Gastrocnemius medialis (tissue), 4 donors: Measurements from ENCODE around the gene WLS. TPM values are rescaled to one million over a fixed set of nuclear protein-coding genes. Genes with fewer than 3 reads are reported as not detected.

ENCODE experiments used
- ATAC-seq, 2 donors: fragments of 150-250 bp; one replicate each; pipeline ENCODE4 v1.9.1; 2016
- DNase-seq, 2 donors: peaks; one replicate each; pipeline ENCODE4 v3.0.0-alpha.2; 2019
- H3K27ac ChIP-seq, 4 donors: fragments of 200-600 bp; sonication (generic); 1 replicate in 1 of 4; 2 replicates in 3 of 4; pipeline ENCODE4 v1.5.1; 2016 to 2018; ENCODE audit warnings: mild to moderate bottlenecking in 2 of 4, moderate library complexity in 1 of 4
- H3K27me3 ChIP-seq, 3 donors: fragments of 200-600 bp; sonication (generic) in 2 of 3; 1 replicate in 1 of 3; 2 replicates in 2 of 3; pipeline versions ENCODE4 v1.5.1 to v1.6.0; 2016 to 2019; ENCODE audit warnings: mild to moderate bottlenecking in 1 of 3, moderate library complexity in 1 of 3
- H3K36me3 ChIP-seq, 2 donors: fragments of 200-600 bp; sonication (generic) in 1 of 2; one replicate each; pipeline ENCODE4 v1.5.1; 2017 to 2018
- H3K4me1 ChIP-seq, 2 donors: fragments of 200-600 bp; sonication (generic) in 1 of 2; one replicate each; pipeline ENCODE4 v1.5.1; 2016 to 2017; ENCODE audit warnings: mild to moderate bottlenecking in 2 of 2
- H3K4me3 ChIP-seq, 4 donors: fragments of 200-600 bp; sonication (generic) in 3 of 4; 1 replicate in 1 of 4; 2 replicates in 3 of 4; pipeline ENCODE4 v1.5.1; 2016 to 2019; ENCODE audit warnings: mild to moderate bottlenecking in 2 of 4
- H3K9me3 ChIP-seq, 3 donors: fragments of 200-600 bp; sonication (generic) in 2 of 3; 1 replicate in 1 of 3; 2 replicates in 2 of 3; pipeline ENCODE4 v1.5.1; 2016 to 2019
- CTCF ChIP-seq, 5 experiments: fragments of 450-650 bp in 3 of 5; fragments of 200-600 bp in 2 of 5; sonication (generic) in 2 of 5; IDR thresholded peaks in 4 of 5; conservative IDR thresholded peaks in 1 of 5; 1 replicate in 4 of 5; 2 replicates in 1 of 5; pipeline ENCODE4 v1.5.1; 2016 to 2019; ENCODE audit warnings: antibody characterized with exemption in 5 of 5, mild to moderate bottlenecking in 3 of 5, moderate library complexity in 3 of 5
- POLR2A ChIP-seq, 2 donors: fragments of 450-650 bp; IDR thresholded peaks; one replicate each; pipeline ENCODE4 v1.6.1; 2017; ENCODE audit warnings: antibody characterized with exemption in 2 of 2, mild to moderate bottlenecking in 2 of 2, moderate library complexity in 2 of 2
- in situ Hi-C, 4 donors: fragments of 200-750 bp; cut with MboI; loops; one replicate each; pipeline versions ENCODE4 v1.15.0 to v1.8.0; 2017; ENCODE audit warnings: low sequenced_read_pairs in 4 of 4
- intact Hi-C: fragments of 100-400 bp; cut with DNase I; formaldehyde crosslinking; loops from one replicate; pipeline ENCODE4 v1.15.1; 2023; ENCODE audit warnings: low total_unique reads
- total RNA-seq, 4 donors: library from RNA; depleted of rRNA; stranded (reverse); fragments of >200 nt; gene quantifications; one replicate each; pipeline versions ENCODE4 v1.1.0 to v1.2.3, GENCODE V29; 2016

WLS gene
- 10 to 100 TPM in 3 of 4 donors, 1 to 10 TPM in 1; 8.6 to 15.7 (median 11.6) TPM for total RNA-seq

- peak; percentile 77 to 84 for ATAC-seq
- peaks cover 0 to 22% of the 10 kb centered on the region in 2 donors for H3K4me1 ChIP-seq
- peak; percentile 70 to 71 for DNase-seq
- no peaks in the 10 kb centered on the region for H3K36me3 ChIP-seq
- in situ Hi-C loops (loop anchor here in 1 of 4 donors (10.0 kb wide), 1 partner anchor 108 kb away; no protein-coding TSS in a partner anchor), intact Hi-C loops (loop anchor here (2.0 to 5.0 kb wide), 4 partner anchors 85 to 400 kb away; partner anchors contain the start of gene GNG12)
- H3K4me3 ChIP-seq, result peak within 1 kb of the TSS; percentile 68 to 79 (median 75)
- no peaks in the 10 kb centered on the region for H3K9me3 ChIP-seq
- no peaks in the 10 kb centered on the region for H3K27me3 ChIP-seq
- peak within 1 kb of the TSS; percentile 78 to 83 (median 80) for H3K27ac ChIP-seq
- TF ChIP-seq POLR2A (IDR thresholded peaks at IDR 0.05) (peak; percentile 79 to 88), CTCF (IDR thresholded peaks at IDR 0.05 in 4 of 5, conservative IDR thresholded peaks at IDR 0.05 in 1 of 5) (peak in 2 of 5 experiments; percentile 31 to 37)
Observed at GRCh38 chr1:68232289-68233148, at the start of gene WLS. WLS (minus strand) TSS chr1:68232523; CDS start chr1:68232299, 224 bp downstream.

GRCh38 chr1:68280286-68280685 lies 48.0 kb upstream of the WLS start:
- intact Hi-C loops (no loop called here), in situ Hi-C loops (no loop called here)
- no peak overlapping the region for H3K4me3 ChIP-seq

GRCh38 chr1:68279846-68280245 lies 47.5 kb upstream of the WLS start:
- H3K36me3 ChIP-seq, result no peaks in the 10 kb centered on the region
- no peaks in the 10 kb centered on the region for H3K9me3 ChIP-seq
- intact Hi-C loops (no loop called here), in situ Hi-C loops (no loop called here)
- no peaks in the 10 kb centered on the region for H3K4me1 ChIP-seq
- ATAC-seq (no peak), DNase-seq (no peak)
- no peak overlapping the region for H3K4me3 ChIP-seq
- TF ChIP-seq CTCF (IDR thresholded peaks at IDR 0.05 in 4 of 5, conservative IDR thresholded peaks at IDR 0.05 in 1 of 5) (no peak), POLR2A (IDR thresholded peaks at IDR 0.05) (no peak)
- H3K27ac ChIP-seq, result no peak overlapping the region
- H3K27me3 ChIP-seq, result no peaks in the 10 kb centered on the region

More at GRCh38 chr1:68280286-68280685, 48.0 kb upstream of the WLS start:
- DNase-seq, result no peak
- Histone ChIP-seq H3K27ac (no peak overlapping the region), H3K27me3 (no peaks in the 10 kb centered on the region), H3K4me1 (no peaks in the 10 kb centered on the region), H3K36me3 (no peaks in the 10 kb centered on the region), H3K9me3 (no peaks in the 10 kb centered on the region)
- no peak for ATAC-seq
- TF ChIP-seq POLR2A (IDR thresholded peaks at IDR 0.05) (no peak), CTCF (IDR thresholded peaks at IDR 0.05 in 4 of 5, conservative IDR thresholded peaks at IDR 0.05 in 1 of 5) (no peak)

GRCh38 chr1:68278221-68278620 lies 45.9 kb upstream of the WLS start:
- no peaks in the 10 kb centered on the region for H3K36me3 ChIP-seq
- ATAC-seq (no peak), DNase-seq (no peak)
- H3K4me3 ChIP-seq, result no peak overlapping the region
- no peak overlapping the region for H3K27ac ChIP-seq
- H3K27me3 ChIP-seq, result no peaks in the 10 kb centered on the region
- no peak for TF ChIP-seq POLR2A (IDR thresholded peaks at IDR 0.05)
- TF ChIP-seq CTCF (IDR thresholded peaks at IDR 0.05 in 4 of 5, conservative IDR thresholded peaks at IDR 0.05 in 1 of 5), result no peak
- no peaks in the 10 kb centered on the region for H3K9me3 ChIP-seq
- intact Hi-C loops (no loop called here), in situ Hi-C loops (no loop called here)
- H3K4me1 ChIP-seq, result no peaks in the 10 kb centered on the region
